ENCODE measurements around the gene CELF6.

DNA sequence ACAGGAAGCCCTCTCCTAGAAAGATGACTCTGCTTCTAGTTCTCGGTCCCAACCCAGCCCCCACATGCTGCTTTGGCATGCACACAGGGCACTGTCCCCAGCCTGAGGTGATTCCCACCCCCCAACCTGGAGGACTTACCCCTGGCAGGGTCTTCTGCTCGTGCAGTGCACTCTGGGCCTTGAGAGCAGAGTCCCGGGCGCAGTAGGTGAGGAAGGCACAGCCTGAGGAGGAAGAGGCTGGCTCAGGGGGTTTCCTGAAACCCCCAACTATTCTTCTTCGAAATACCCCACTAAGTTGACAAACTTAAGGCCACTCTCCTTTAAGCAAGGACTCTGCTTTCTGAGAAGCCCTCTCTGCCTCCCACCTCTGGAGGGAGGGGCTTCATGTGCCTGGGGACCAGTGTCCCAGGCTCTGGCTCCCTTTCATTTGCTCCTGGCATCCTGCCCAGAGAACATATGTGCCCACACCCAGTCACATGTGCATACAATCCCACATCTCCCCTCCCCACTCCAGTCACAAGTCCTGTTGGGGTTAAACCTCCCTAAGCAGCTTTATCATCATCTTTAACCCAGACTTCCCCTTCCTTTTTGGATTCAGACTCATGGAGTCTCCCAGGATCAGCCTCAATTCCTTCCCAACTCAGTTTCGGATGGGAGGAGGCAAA is 4.1 kb downstream of the CELF6 start:
- TF ChIP-seq EZH2 (IDR thresholded peaks at IDR 0.05; ENCODE audit: borderline replicate concordance, insufficient read depth, low read length, poor library complexity, severe bottlenecking) (no peak), TAF1 (IDR thresholded peaks at IDR 0.05; ENCODE audit: low read depth) (no peak), POLR2AphosphoS5 (IDR thresholded peaks at IDR 0.05) (no peak), EP300 (conservative IDR thresholded peaks at IDR 0.05; ENCODE audit: poor library complexity, severe bottlenecking) (no peak)
- TF ChIP-seq, protein P1, sequence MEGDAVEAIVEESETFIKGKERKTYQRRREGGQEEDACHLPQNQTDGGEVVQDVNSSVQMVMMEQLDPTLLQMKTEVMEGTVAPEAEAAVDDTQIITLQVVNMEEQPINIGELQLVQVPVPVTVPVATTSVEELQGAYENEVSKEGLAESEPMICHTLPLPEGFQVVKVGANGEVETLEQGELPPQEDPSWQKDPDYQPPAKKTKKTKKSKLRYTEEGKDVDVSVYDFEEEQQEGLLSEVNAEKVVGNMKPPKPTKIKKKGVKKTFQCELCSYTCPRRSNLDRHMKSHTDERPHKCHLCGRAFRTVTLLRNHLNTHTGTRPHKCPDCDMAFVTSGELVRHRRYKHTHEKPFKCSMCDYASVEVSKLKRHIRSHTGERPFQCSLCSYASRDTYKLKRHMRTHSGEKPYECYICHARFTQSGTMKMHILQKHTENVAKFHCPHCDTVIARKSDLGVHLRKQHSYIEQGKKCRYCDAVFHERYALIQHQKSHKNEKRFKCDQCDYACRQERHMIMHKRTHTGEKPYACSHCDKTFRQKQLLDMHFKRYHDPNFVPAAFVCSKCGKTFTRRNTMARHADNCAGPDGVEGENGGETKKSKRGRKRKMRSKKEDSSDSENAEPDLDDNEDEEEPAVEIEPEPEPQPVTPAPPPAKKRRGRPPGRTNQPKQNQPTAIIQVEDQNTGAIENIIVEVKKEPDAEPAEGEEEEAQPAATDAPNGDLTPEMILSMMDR (IDR thresholded peaks at IDR 0.05; ENCODE audit: poor library complexity, severe bottlenecking): no peak
